Forelimb muscle (tissue), 1 donor: ENCODE results near the gene KCNMA1. TPM values are rescaled to one million over a fixed set of nuclear protein-coding genes. Genes with fewer than 3 reads are reported as not detected.

Experiments
- DNase-seq: peaks from one replicate; pipeline ENCODE4 v3.0.0-alpha.2; 2013; ENCODE audit warnings: low read depth
- polyA plus RNA-seq: library from polyadenylated mRNA; unstranded; fragments of 120-200 nt; gene quantifications from one replicate; pipeline ENCODE4 v1.2.1, GENCODE V29; 2013; ENCODE audit not compliant: insufficient read length

KCNMA1 gene
- polyA plus RNA-seq, 1 donor: 15.1 TPM

- DNase-seq: no peak
These were observed 450.7 kb downstream of the KCNMA1 start for GRCh38 chr10:77186936-77187335.

- no peak for DNase-seq
These were observed 451.9 kb downstream of the KCNMA1 start for GRCh38 chr10:77185696-77186095.

- no peak for DNase-seq
These were observed 454.8 kb downstream of the KCNMA1 start for GRCh38 chr10:77182803-77183202.

GRCh38 chr10:77180794-77181193 lies 456.8 kb downstream of the KCNMA1 start:
- DNase-seq: no peak

GRCh38 chr10:77180104-77180503 lies 457.5 kb downstream of the KCNMA1 start:
- no peak for DNase-seq

GRCh38 chr10:77179015-77179695 lies 458.5 kb downstream of the KCNMA1 start:
- peak; percentile 53 for DNase-seq

GRCh38 chr10:77177589-77177988 lies 460.0 kb downstream of the KCNMA1 start:
- DNase-seq: no peak

- no peak for DNase-seq
These were observed 460.4 kb downstream of the KCNMA1 start for GRCh38 chr10:77177161-77177560.

- DNase-seq: no peak
These were observed 461.4 kb downstream of the KCNMA1 start for GRCh38 chr10:77176232-77176631.

- no peak for DNase-seq
These were observed 461.9 kb downstream of the KCNMA1 start for GRCh38 chr10:77175631-77176222.

- DNase-seq: peak; percentile 50
These were observed 463.8 kb downstream of the KCNMA1 start for GRCh38 chr10:77173615-77174461.

GRCh38 chr10:77172086-77172485 lies 465.5 kb downstream of the KCNMA1 start:
- DNase-seq: no peak

- DNase-seq: no peak
These were observed 468.7 kb downstream of the KCNMA1 start for GRCh38 chr10:77168861-77169260.

- DNase-seq: no peak
These were observed 469.4 kb downstream of the KCNMA1 start for GRCh38 chr10:77168161-77168560.

- DNase-seq: no peak
These were observed 472.0 kb downstream of the KCNMA1 start for GRCh38 chr10:77165445-77166208.

- no peak for DNase-seq
These were observed 472.8 kb downstream of the KCNMA1 start for GRCh38 chr10:77164616-77165311.

- no peak for DNase-seq
These were observed 473.8 kb downstream of the KCNMA1 start for GRCh38 chr10:77163670-77164348.

GRCh38 chr10:77162697-77163096 lies 474.9 kb downstream of the KCNMA1 start:
- DNase-seq: no peak

GRCh38 chr10:77160679-77161078 lies 476.9 kb downstream of the KCNMA1 start:
- DNase-seq: no peak

- DNase-seq: no peak
These were observed 478.0 kb downstream of the KCNMA1 start for GRCh38 chr10:77159538-77160110.
